Endothelial cell of umbilical vein (primary cell): ENCODE measurements around the gene STYK1. TPM values are rescaled to one million over a fixed set of nuclear protein-coding genes. Genes with fewer than 3 reads are reported as not detected.

Source experiments
- BruUV-seq: library from RNA; stranded (reverse); fragments of 400-500 nt; replicated peaks from 2 replicates; lab custom pipeline; 2021; lab: Mats Ljungman, UMichigan
- CTCF ChIA-PET: fragments of 300-600, 350-600 bp; sonication (Branson Sonifier 250); formaldehyde crosslinking; loops from one replicate; lab custom pipeline; 2021; ENCODE audit warnings: antibody characterized with exemption, inconsistent platforms; lab: Charles Lee
- POLR2A ChIA-PET: fragments of 300-600, 350-600 bp; sonication (Branson Sonifier 250); formaldehyde crosslinking; loops from one replicate; lab custom pipeline; 2021; ENCODE audit warnings: antibody characterized with exemption, inconsistent platforms; lab: Charles Lee
- DNase-seq: peaks from one replicate; pipeline ENCODE4 v3.0.0-alpha.2; 2011; ENCODE audit warnings: low read depth, low spot score
- FAIRE-seq: peaks from 2 replicates; lab custom pipeline; 2011; peaks lifted over from hg19 to GRCh38; lab: Jason Lieb, UNC
- H2AFZ ChIP-seq: 2 replicates; pipeline ENCODE4 v1.6.0; 2012; ENCODE audit warnings: low read depth, low read length, control low read depth, inconsistent platforms
- H3K27ac ChIP-seq: 2 replicates; pipeline ENCODE4 v1.5.1; 2011; ENCODE audit warnings: low read depth, mild to moderate bottlenecking, control low read depth, low read length, moderate library complexity; ENCODE audit not compliant: insufficient read depth
- H3K27me3 ChIP-seq, 2 experiments: 2 replicates each; pipeline versions ENCODE4 v1.6.0 to v1.6.1; 2011; ENCODE audit warnings: low read length in 2 of 2, mixed read lengths in 1 of 2; ENCODE audit not compliant: control insufficient read depth in 2 of 2, insufficient read depth in 2 of 2
- H3K36me3 ChIP-seq, 2 experiments: 2 replicates in 1 of 2; 3 replicates in 1 of 2; pipeline ENCODE4 v1.5.1; 2011; ENCODE audit warnings: low read length in 2 of 2, mild to moderate bottlenecking in 1 of 2, moderate library complexity in 1 of 2; ENCODE audit not compliant: control insufficient read depth in 2 of 2, insufficient read depth in 2 of 2; ENCODE audit errors: extremely low read depth in 1 of 2
- H3K4me1 ChIP-seq: 3 replicates; pipeline ENCODE4 v1.5.1; 2011; ENCODE audit warnings: mild to moderate bottlenecking, low read length; ENCODE audit not compliant: control insufficient read depth, insufficient read depth; ENCODE audit errors: extremely low read depth
- H3K4me2 ChIP-seq: 2 replicates; pipeline ENCODE4 v1.6.1; 2011; ENCODE audit warnings: low read length, control low read depth, mixed read lengths; ENCODE audit not compliant: insufficient read depth
- H3K4me3 ChIP-seq, 3 experiments: fragments of 200-600 bp in 1 of 3; sonication (generic), shearing (Covaris generic) in 1 of 3; replicated peaks in 1 of 3; 2 replicates each; pipeline ENCODE4 v1.5.1; 2011 to 2016; ENCODE audit warnings: control low read depth in 3 of 3, low read length in 3 of 3, mild to moderate bottlenecking in 2 of 3, inconsistent platforms in 1 of 3, low read depth in 1 of 3, moderate library complexity in 1 of 3; ENCODE audit not compliant: insufficient read depth in 1 of 3
- H3K79me2 ChIP-seq: 2 replicates; pipeline ENCODE4 v1.6.0; 2012; ENCODE audit warnings: low read length, inconsistent platforms; ENCODE audit not compliant: control insufficient read depth, insufficient read depth
- H3K9ac ChIP-seq: replicated peaks from 2 replicates; pipeline ENCODE3; 2011; ENCODE audit warnings: low read length, control low read depth; ENCODE audit not compliant: insufficient read depth; ENCODE audit errors: extremely low read depth
- H3K9me1 ChIP-seq: replicated peaks from 3 replicates; pipeline ENCODE4 v1.6.0; 2011; ENCODE audit warnings: mild to moderate bottlenecking, low read length; ENCODE audit not compliant: control insufficient read depth, insufficient read depth; ENCODE audit errors: extremely low read depth
- H3K9me3 ChIP-seq: replicated peaks from 2 replicates; pipeline ENCODE4 v1.5.1; 2012; ENCODE audit warnings: low read length, inconsistent platforms; ENCODE audit not compliant: control insufficient read depth, insufficient read depth
- H4K20me1 ChIP-seq: replicated peaks from 2 replicates; pipeline ENCODE3; 2011; ENCODE audit warnings: mild to moderate bottlenecking, low read length; ENCODE audit not compliant: control insufficient read depth, insufficient read depth; ENCODE audit errors: extremely low read depth
- CTCF ChIP-seq, 2 donors: IDR thresholded peaks; 1 replicate in 1 of 2; 2 replicates in 1 of 2; pipeline ENCODE4 v1.5.1; 2011; ENCODE audit warnings: low read length in 2 of 2, mild to moderate bottlenecking in 2 of 2, moderate library complexity in 2 of 2, control low read depth in 1 of 2, inconsistent platforms in 1 of 2, low read depth in 1 of 2; ENCODE audit not compliant: insufficient read depth in 1 of 2; ENCODE audit errors: extremely low read depth in 1 of 2
- EZH2 ChIP-seq: IDR thresholded peaks from 2 replicates; pipeline ENCODE4 v1.6.1; 2012; ENCODE audit warnings: borderline replicate concordance, low read depth, mild to moderate bottlenecking, moderate library complexity, low read length, inconsistent platforms; ENCODE audit not compliant: severe bottlenecking
- FOS ChIP-seq: IDR thresholded peaks from 2 replicates; pipeline ENCODE4 v1.6.1; 2011; ENCODE audit warnings: mild to moderate bottlenecking, low read length, moderate library complexity, borderline replicate concordance; ENCODE audit not compliant: insufficient read depth
- GATA2 ChIP-seq: IDR thresholded peaks from 2 replicates; pipeline ENCODE4 v1.7.0; 2011; ENCODE audit warnings: low read depth, mild to moderate bottlenecking, moderate library complexity, mixed read lengths, low read length; ENCODE audit not compliant: insufficient read length, insufficient read depth
- JUN ChIP-seq: IDR thresholded peaks from 2 replicates; pipeline ENCODE4 v1.6.1; 2011; ENCODE audit warnings: borderline replicate concordance, low read depth; ENCODE audit not compliant: insufficient read length, insufficient read depth
- MAX ChIP-seq: IDR thresholded peaks from 2 replicates; pipeline ENCODE4 v1.6.1; 2011; ENCODE audit not compliant: insufficient read depth, insufficient read length
- MYC ChIP-seq: IDR thresholded peaks from one replicate; pipeline ENCODE4 v1.6.1; 2011; ENCODE audit warnings: mild to moderate bottlenecking, low read depth, low read length
- POLR2A ChIP-seq: IDR thresholded peaks from 2 replicates; pipeline ENCODE4 v1.6.1; 2012; ENCODE audit warnings: low read depth, mild to moderate bottlenecking, control low read depth, low read length
- POLR2AphosphoS5 ChIP-seq: IDR thresholded peaks from 2 replicates; pipeline ENCODE4 v1.6.1; 2012; ENCODE audit warnings: low read depth, mild to moderate bottlenecking, control low read depth, low read length, moderate library complexity; ENCODE audit not compliant: insufficient read depth
- dilution Hi-C: fragments of 300-500 bp; cut with MboI; formaldehyde crosslinking; loops from one replicate; pipeline ENCODE4 v1.15.0; 2019; ENCODE audit warnings: low sequenced_read_pairs; ENCODE audit not compliant: extremely low pct_ligation_motif_present
- intact Hi-C: fragments of 100-400 bp; cut with micrococcal nuclease; formaldehyde crosslinking; loops from one replicate; pipeline ENCODE4 v1.10.0; 2022
- polyA plus RNA-seq, 4 experiments: library from polyadenylated mRNA; depleted of rRNA in 3 of 4; stranded (reverse) in 3 of 4; unstranded in 1 of 4; fragments of >200 nt; gene quantifications; 2 replicates each; pipeline versions ENCODE4 v1.2.1 to v1.2.3, GENCODE V29; 2011 to 2012; ENCODE audit warnings: missing spikeins in 1 of 4
- total RNA-seq: library from RNA; stranded (reverse); gene quantifications from 2 replicates; pipeline ENCODE4 v1.2.3, GENCODE V29; 2021

The STYK1 gene
- total and polyA plus RNA-seq, 2 donors (not counting 3 experiments of a cell fraction or from before 2014, with no cell fraction given), result 7.7 to 15.2 TPM

GRCh38 chr12:10595881-10596280, 78.0 kb downstream of the STYK1 start:
- Histone ChIP-seq H4K20me1 (no peaks in the 10 kb centered on the region), H3K27ac (no peak overlapping the region), H3K9me1 (no peaks in the 10 kb centered on the region), H3K4me2 (no peak overlapping the region), H3K27me3 (no peaks in the 10 kb centered on the region), H3K9me3 (no peaks in the 10 kb centered on the region), H3K4me1 (no peaks in the 10 kb centered on the region), H2AFZ (no peak overlapping the region), H3K9ac (no peak overlapping the region), H3K4me3 (no peak overlapping the region), H3K79me2 (no peaks in the 10 kb centered on the region), H3K36me3 (no peaks in the 10 kb centered on the region)
- intact Hi-C loops, result no loop called here
- TF ChIP-seq FOS, result no peak
- no peak for TF ChIP-seq GATA2
- no peak for TF ChIP-seq EZH2
- no peak for TF ChIP-seq MYC
- no peak for TF ChIP-seq POLR2A
- TF ChIP-seq MAX, result no peak
- no peak for TF ChIP-seq CTCF (IDR thresholded peaks at IDR 0.05; ENCODE audit: extremely low read depth in 1 of 2, insufficient read depth in 1 of 2, low read depth in 1 of 2, low read length in 2 of 2)
- no peak for TF ChIP-seq JUN
- TF ChIP-seq POLR2AphosphoS5, result no peak
- dilution Hi-C loops, result no loop called here
- no peak for FAIRE-seq
- no peak for DNase-seq
- BruUV-seq, result no TSS peak
- POLR2A ChIA-PET, result no interaction called here
- CTCF ChIA-PET, result no interaction called here
